ENCODE data around the gene CACNA2D1. TPM values are rescaled to one million over a fixed set of nuclear protein-coding genes. Genes with fewer than 3 reads are reported as not detected.
"Not testable (repeated sequence)": the region's sequence is repeated elsewhere in the genome, so short reads cannot be mapped to it uniquely, and the experiment has no call there.

CACNA2D1 gene
- total RNA-seq, 4 donors from 2014 or later, result 30.6 to 60.0 (median 45.7) TPM

DNA sequence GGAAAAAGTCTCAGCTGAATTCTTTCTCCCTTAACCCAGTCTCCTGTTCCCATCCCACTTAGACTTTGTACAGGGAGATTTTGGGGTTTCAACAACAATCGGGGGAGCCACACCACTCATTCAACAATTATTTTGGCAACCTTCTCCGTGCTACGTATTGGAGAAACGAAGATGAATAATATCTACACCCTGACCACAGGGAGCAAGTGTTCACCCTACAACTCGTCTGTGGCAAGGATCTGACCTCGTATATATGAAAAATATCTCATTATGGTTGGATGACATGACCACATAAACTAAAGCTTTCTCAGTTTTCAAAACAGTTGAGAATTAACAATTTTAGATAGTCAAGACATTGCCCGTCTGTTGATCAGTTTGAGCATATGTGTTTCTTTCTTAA, 302.1 kb downstream of the CACNA2D1 start:
- DNase-seq (ENCODE audit: extremely low spot score), result no peak
- Histone ChIP-seq H3K27ac (replicated peaks in 1 of 4) (no peak overlapping the region), H3K4me1 (no peaks in the 10 kb centered on the region), H3K36me3 (no peaks in the 10 kb centered on the region), H3K4me3 (no peak overlapping the region), H3K27me3 (no peaks in the 10 kb centered on the region), H3K9me3 (no peaks in the 10 kb centered on the region)
- TF ChIP-seq, protein P1, sequence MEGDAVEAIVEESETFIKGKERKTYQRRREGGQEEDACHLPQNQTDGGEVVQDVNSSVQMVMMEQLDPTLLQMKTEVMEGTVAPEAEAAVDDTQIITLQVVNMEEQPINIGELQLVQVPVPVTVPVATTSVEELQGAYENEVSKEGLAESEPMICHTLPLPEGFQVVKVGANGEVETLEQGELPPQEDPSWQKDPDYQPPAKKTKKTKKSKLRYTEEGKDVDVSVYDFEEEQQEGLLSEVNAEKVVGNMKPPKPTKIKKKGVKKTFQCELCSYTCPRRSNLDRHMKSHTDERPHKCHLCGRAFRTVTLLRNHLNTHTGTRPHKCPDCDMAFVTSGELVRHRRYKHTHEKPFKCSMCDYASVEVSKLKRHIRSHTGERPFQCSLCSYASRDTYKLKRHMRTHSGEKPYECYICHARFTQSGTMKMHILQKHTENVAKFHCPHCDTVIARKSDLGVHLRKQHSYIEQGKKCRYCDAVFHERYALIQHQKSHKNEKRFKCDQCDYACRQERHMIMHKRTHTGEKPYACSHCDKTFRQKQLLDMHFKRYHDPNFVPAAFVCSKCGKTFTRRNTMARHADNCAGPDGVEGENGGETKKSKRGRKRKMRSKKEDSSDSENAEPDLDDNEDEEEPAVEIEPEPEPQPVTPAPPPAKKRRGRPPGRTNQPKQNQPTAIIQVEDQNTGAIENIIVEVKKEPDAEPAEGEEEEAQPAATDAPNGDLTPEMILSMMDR (IDR thresholded peaks at IDR 0.05), result no peak
- no peak for TF ChIP-seq POLR2A (IDR thresholded peaks at IDR 0.05; ENCODE audit: low read depth)
- no peak for TF ChIP-seq EP300 (IDR thresholded peaks at IDR 0.05)
- TF ChIP-seq POLR2AphosphoS5 (IDR thresholded peaks at IDR 0.05), result no peak
- WGBS, result 88% methylated on average over 7 of the region's 7 CpGs
- intact Hi-C loops (cut with DNase I), result no loop called here

GRCh38 chr7:82140608-82141007, 303.0 kb downstream of the CACNA2D1 start:
- H3K27ac ChIP-seq (replicated peaks in 1 of 4); H3K4me3 ChIP-seq; DNase-seq (ENCODE audit: extremely low spot score); H3K9me3 ChIP-seq; intact Hi-C loops (cut with DNase I); H3K36me3 ChIP-seq; H3K27me3 ChIP-seq; H3K4me1 ChIP-seq: not testable (repeated sequence)
- WGBS, result 96% methylated on average over 14 of the region's 14 CpGs

- TF ChIP-seq EP300 (IDR thresholded peaks at IDR 0.05), result no peak
- TF ChIP-seq POLR2A (IDR thresholded peaks at IDR 0.05; ENCODE audit: low read depth), result no peak
- TF ChIP-seq POLR2AphosphoS5 (IDR thresholded peaks at IDR 0.05), result no peak
- TF ChIP-seq, protein P1 (IDR thresholded peaks at IDR 0.05), result no peak
- Histone ChIP-seq H3K4me3 (no peak overlapping the region), H3K27me3 (no peaks in the 10 kb centered on the region), H3K27ac (replicated peaks in 1 of 4) (no peak overlapping the region), H3K9me3 (no peaks in the 10 kb centered on the region), H3K36me3 (no peaks in the 10 kb centered on the region), H3K4me1 (peaks cover 10 to 21% (median 19%) of the 10 kb centered on the region in 4 donors)
- 36% methylated on average over 2 of the region's 2 CpGs for WGBS
- no peak for DNase-seq (ENCODE audit: extremely low spot score)
- intact Hi-C loops (cut with DNase I), result no loop called here
Observed at GRCh38 chr7:82131215-82131614, 312.4 kb downstream of the CACNA2D1 start.

DNA sequence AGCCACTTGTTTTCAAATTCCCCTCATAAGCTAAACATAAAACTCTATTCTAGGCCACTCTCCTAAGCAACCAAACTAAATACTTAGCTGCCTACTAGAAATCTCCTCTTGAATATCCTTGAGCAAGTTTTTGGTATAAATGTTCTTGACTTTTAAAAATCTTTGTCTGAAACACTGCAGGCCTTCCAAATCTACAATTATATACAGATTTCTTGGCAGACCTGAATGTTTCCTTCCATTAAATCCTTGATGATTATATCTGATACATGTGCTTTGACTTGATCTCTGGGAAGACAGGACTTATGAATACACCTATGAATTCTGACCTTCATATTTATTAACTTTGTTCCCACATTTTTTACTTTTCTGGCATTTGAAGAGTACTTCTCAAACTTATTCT, 314.5 kb downstream of the CACNA2D1 start:
- Histone ChIP-seq H3K36me3 (no peaks in the 10 kb centered on the region), H3K27me3 (no peaks in the 10 kb centered on the region), H3K4me3 (no peak overlapping the region), H3K9me3 (peaks cover 0 to 6% (median 5%) of the 10 kb centered on the region in 4 donors), H3K27ac (replicated peaks in 1 of 4) (peak overlapping the region in 3 of 4 donors; percentile 6 to 23 (median 16)), H3K4me1 (peaks cover 10 to 21% (median 19%) of the 10 kb centered on the region in 4 donors)
- intact Hi-C loops (cut with DNase I), result no loop called here
- TF ChIP-seq EP300 (IDR thresholded peaks at IDR 0.05) (no peak), POLR2A (IDR thresholded peaks at IDR 0.05; ENCODE audit: low read depth) (no peak), POLR2AphosphoS5 (IDR thresholded peaks at IDR 0.05) (no peak)
- TF ChIP-seq, protein P1 (IDR thresholded peaks at IDR 0.05), result no peak
- no peak for DNase-seq (ENCODE audit: extremely low spot score)

DNA sequence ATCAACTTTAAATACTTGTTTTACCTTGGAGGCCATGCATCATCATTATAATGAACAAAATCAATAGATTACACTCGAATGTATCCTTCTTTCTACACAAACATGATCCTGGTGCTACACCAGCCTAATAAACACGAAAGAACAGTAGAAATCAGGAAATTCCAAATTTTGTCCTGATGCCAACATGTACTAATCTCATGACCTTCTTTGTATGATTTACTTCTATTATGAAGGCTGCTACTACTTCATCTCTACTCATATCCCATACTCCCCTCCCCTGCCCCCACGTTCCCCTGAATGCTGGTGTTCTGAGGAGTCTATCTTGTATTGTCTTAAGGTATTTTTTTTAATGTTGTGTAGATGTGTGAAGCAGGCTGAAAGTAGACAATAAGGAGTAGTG, 315.0 kb downstream of the CACNA2D1 start:
- Histone ChIP-seq H3K4me3 (no peak overlapping the region), H3K27me3 (no peaks in the 10 kb centered on the region), H3K9me3 (peaks cover 0 to 7% (median 7%) of the 10 kb centered on the region in 4 donors), H3K4me1 (peaks cover 10 to 21% (median 19%) of the 10 kb centered on the region in 4 donors), H3K36me3 (no peaks in the 10 kb centered on the region), H3K27ac (replicated peaks in 1 of 4) (peak overlapping the region in 1 of 4 donors; percentile 23)
- WGBS, result 56% methylated on average over 3 of the region's 3 CpGs
- TF ChIP-seq POLR2AphosphoS5 (IDR thresholded peaks at IDR 0.05) (no peak), EP300 (IDR thresholded peaks at IDR 0.05) (no peak), POLR2A (IDR thresholded peaks at IDR 0.05; ENCODE audit: low read depth) (no peak)
- TF ChIP-seq, protein P1 (IDR thresholded peaks at IDR 0.05), result no peak
- DNase-seq (ENCODE audit: extremely low spot score), result no peak
- intact Hi-C loops (cut with DNase I), result no loop called here
